SH-SY5Y (cell line): ENCODE measurements around the gene C5.

Source experiments
- GATA2 ChIP-seq: IDR thresholded peaks from 2 replicates; pipeline ENCODE4 v1.6.1; 2011; ENCODE audit warnings: mild to moderate bottlenecking, low read depth, low read length
- GATA3 ChIP-seq: IDR thresholded peaks from 2 replicates; pipeline ENCODE4 v1.6.1; 2011; ENCODE audit warnings: low read depth, mild to moderate bottlenecking, low read length, moderate library complexity

GRCh38 chr9:121034529-121034928 is 15.5 kb downstream of the C5 start:
- TF ChIP-seq GATA2 (no peak), GATA3 (no peak)
